Measurements from ENCODE around the gene ITPRID1. TPM values are rescaled to one million over a fixed set of nuclear protein-coding genes. Genes with fewer than 3 reads are reported as not detected.

ITPRID1 gene
- total RNA-seq, 2 donors from 2014 or later, result 5.6 to 21.8 TPM

GRCh38 chr7:31476073-31476745 is 37.7 kb upstream of the ITPRID1 start:
- WGBS, 2 experiments (ENCODE audit: insufficient coverage in 1 of 2, insufficient read length in 1 of 2), result 92 to 93% methylated on average over 6 to 7 of the region's 7 CpGs
- Mint-ChIP-seq H3K4me1 (peaks cover 56% of the 10 kb centered on the region), H3K27me3 (ENCODE audit: insufficient read depth) (no peaks in the 10 kb centered on the region), H3K27ac (peak overlapping the region; percentile 3), H3K36me3 (ENCODE audit: low read depth) (peaks cover 15% of the 10 kb centered on the region), H3K9me3 (no peaks in the 10 kb centered on the region), H3K4me3 (no peak overlapping the region)
- Histone ChIP-seq H3K36me3 (ENCODE audit: control insufficient read depth, insufficient read depth, low read length) (no peaks in the 10 kb centered on the region), H3K4me3 (ENCODE audit: low read length) (no peak overlapping the region), H3K9me3 (ENCODE audit: control insufficient read depth, low read length) (no peaks in the 10 kb centered on the region), H3K27ac (ENCODE audit: low read depth, low read length) (no peak overlapping the region), H3K4me1 (ENCODE audit: control insufficient read depth, insufficient read depth, low read length) (peaks cover 11% of the 10 kb centered on the region), H3K27me3 (ENCODE audit: control insufficient read depth, insufficient read depth, low read length, poor library complexity, severe bottlenecking) (no peaks in the 10 kb centered on the region), H3K9ac (ENCODE audit: extremely low read depth, low read length, poor library complexity, severe bottlenecking) (no peak overlapping the region)
- no peak for DNase-seq
- TF ChIP-seq CTCF (conservative IDR thresholded peaks at IDR 0.05), result peak; percentile 54

DNA sequence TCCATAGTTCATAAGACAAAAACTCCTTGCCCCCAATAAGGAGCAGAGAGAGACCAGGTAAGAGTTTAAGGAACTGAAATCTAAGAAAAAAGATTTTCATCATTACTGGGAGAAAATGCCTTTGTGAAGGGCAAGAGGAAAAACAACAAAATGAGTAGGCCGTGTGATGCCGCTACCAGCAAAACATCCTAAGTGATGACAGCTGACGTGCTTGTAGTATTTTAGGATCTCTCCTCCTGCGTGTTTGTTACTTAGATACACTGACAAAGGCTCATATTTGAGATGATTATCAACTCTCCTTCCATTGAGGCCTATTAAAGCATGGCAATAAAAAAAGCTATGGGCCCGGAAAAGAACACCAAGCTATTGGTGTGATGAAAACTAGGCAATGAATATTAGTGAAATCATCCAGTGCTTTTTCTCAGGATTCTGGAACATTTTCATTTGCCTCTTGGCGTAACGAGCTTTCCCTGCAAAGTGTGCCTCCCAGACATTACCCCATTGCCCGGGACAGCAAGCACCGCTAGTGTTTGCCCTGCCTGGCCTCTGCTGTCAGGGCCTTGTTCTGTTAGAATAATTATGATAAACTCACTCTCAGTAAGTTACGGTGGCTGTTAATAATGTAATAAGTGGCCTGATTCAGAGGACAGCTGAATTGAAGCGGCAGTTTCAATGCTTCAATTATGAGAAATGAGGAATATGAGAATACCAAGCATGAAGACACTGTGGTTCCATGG is 36.8 kb upstream of the ITPRID1 start:
- DNase-seq, result no peak
- Mint-ChIP-seq H3K4me1 (peaks cover 51% of the 10 kb centered on the region), H3K36me3 (ENCODE audit: low read depth) (peaks cover 22% of the 10 kb centered on the region), H3K27me3 (ENCODE audit: insufficient read depth) (no peaks in the 10 kb centered on the region), H3K4me3 (no peak overlapping the region), H3K27ac (no peak overlapping the region), H3K9me3 (no peaks in the 10 kb centered on the region)
- TF ChIP-seq CTCF (conservative IDR thresholded peaks at IDR 0.05), result no peak
- Histone ChIP-seq H3K4me1 (ENCODE audit: control insufficient read depth, insufficient read depth, low read length) (peaks cover 11% of the 10 kb centered on the region), H3K9me3 (ENCODE audit: control insufficient read depth, low read length) (no peaks in the 10 kb centered on the region), H3K36me3 (ENCODE audit: control insufficient read depth, insufficient read depth, low read length) (no peaks in the 10 kb centered on the region), H3K27ac (ENCODE audit: low read depth, low read length) (no peak overlapping the region), H3K27me3 (ENCODE audit: control insufficient read depth, insufficient read depth, low read length, poor library complexity, severe bottlenecking) (no peaks in the 10 kb centered on the region), H3K4me3 (ENCODE audit: low read length) (no peak overlapping the region), H3K9ac (ENCODE audit: extremely low read depth, low read length, poor library complexity, severe bottlenecking) (no peak overlapping the region)
- WGBS, 2 experiments (ENCODE audit: insufficient coverage in 1 of 2, insufficient read length in 1 of 2), result 94% methylated on average over 11 of the region's 11 CpGs

DNA sequence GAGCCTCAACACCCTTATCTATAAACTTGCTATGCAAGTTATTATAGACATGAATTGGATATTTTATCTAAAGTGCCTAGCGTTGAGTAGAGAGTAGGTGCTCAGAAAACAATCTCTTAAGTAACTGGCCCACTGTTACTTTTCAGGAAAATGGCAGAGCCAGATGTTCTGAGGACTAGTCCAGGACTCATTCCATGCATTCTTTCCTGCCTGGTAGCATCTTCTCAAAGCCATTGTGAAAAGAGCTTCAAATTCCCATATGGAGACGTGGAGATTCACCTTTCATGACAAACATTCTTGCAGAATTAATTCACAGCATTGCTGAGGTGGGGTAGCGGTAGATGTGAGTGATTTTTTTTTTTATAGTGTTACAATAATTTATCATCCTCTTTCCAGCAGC is 35.9 kb upstream of the ITPRID1 start:
- no peaks in the 10 kb centered on the region for H3K27me3 Mint-ChIP-seq (ENCODE audit: insufficient read depth)
- H3K27me3 ChIP-seq (ENCODE audit: control insufficient read depth, insufficient read depth, low read length, poor library complexity, severe bottlenecking), result no peaks in the 10 kb centered on the region
- no peaks in the 10 kb centered on the region for H3K36me3 ChIP-seq (ENCODE audit: control insufficient read depth, insufficient read depth, low read length)
- no peaks in the 10 kb centered on the region for H3K9me3 Mint-ChIP-seq
- peaks cover 11% of the 10 kb centered on the region for H3K4me1 ChIP-seq (ENCODE audit: control insufficient read depth, insufficient read depth, low read length)
- no peak for TF ChIP-seq CTCF (conservative IDR thresholded peaks at IDR 0.05)
- H3K36me3 Mint-ChIP-seq (ENCODE audit: low read depth), result peaks cover 25% of the 10 kb centered on the region
- no peak overlapping the region for H3K4me3 Mint-ChIP-seq
- no peak overlapping the region for H3K9ac ChIP-seq (ENCODE audit: extremely low read depth, low read length, poor library complexity, severe bottlenecking)
- DNase-seq, result no peak
- no peaks in the 10 kb centered on the region for H3K9me3 ChIP-seq (ENCODE audit: control insufficient read depth, low read length)
- WGBS, 2 experiments (ENCODE audit: insufficient coverage in 1 of 2, insufficient read length in 1 of 2), result 84 to 100% methylated on average over 1 to 2 of the region's 3 CpGs
- H3K4me3 ChIP-seq (ENCODE audit: low read length), result no peak overlapping the region
- H3K4me1 Mint-ChIP-seq, result peaks cover 48% of the 10 kb centered on the region
- H3K27ac Mint-ChIP-seq, result peak overlapping the region; percentile 30
- no peak overlapping the region for H3K27ac ChIP-seq (ENCODE audit: low read depth, low read length)

All from endodermal cell (in vitro differentiated cells).